Measurements from ENCODE around the gene KLK14. TPM values are rescaled to one million over a fixed set of nuclear protein-coding genes. Genes with fewer than 3 reads are reported as not detected.

The KLK14 gene
- total RNA-seq, 1 donor from 2014 or later = not detected

GRCh38 chr19:51122112-51122981 is 39.7 kb upstream of the KLK14 start:
- no peak for DNase-seq (ENCODE audit: low read depth)
- Histone ChIP-seq H3K36me3 (ENCODE audit: control insufficient read depth, insufficient read depth, low read length) (no peaks in the 10 kb centered on the region), H3K27me3 (ENCODE audit: control insufficient read depth, insufficient read depth, low read length) (no peaks in the 10 kb centered on the region), H3K4me3 (ENCODE audit: low read depth, low read length) (no peak overlapping the region)
- TF ChIP-seq CTCF (IDR thresholded peaks at IDR 0.05; ENCODE audit: insufficient read depth, low read length, poor library complexity, severe bottlenecking) = no peak

GRCh38 chr19:51121257-51121656 is 38.6 kb upstream of the KLK14 start:
- no peaks in the 10 kb centered on the region for H3K27me3 ChIP-seq (ENCODE audit: control insufficient read depth, insufficient read depth, low read length)
- no peak for DNase-seq (ENCODE audit: low read depth)
- TF ChIP-seq CTCF (IDR thresholded peaks at IDR 0.05; ENCODE audit: insufficient read depth, low read length, poor library complexity, severe bottlenecking) = no peak
- no peaks in the 10 kb centered on the region for H3K36me3 ChIP-seq (ENCODE audit: control insufficient read depth, insufficient read depth, low read length)
- H3K4me3 ChIP-seq (ENCODE audit: low read depth, low read length) = no peak overlapping the region

- Histone ChIP-seq H3K36me3 (ENCODE audit: control insufficient read depth, insufficient read depth, low read length) (no peaks in the 10 kb centered on the region), H3K27me3 (ENCODE audit: control insufficient read depth, insufficient read depth, low read length) (no peaks in the 10 kb centered on the region), H3K4me3 (ENCODE audit: low read depth, low read length) (no peak overlapping the region)
- TF ChIP-seq CTCF (IDR thresholded peaks at IDR 0.05; ENCODE audit: insufficient read depth, low read length, poor library complexity, severe bottlenecking) = no peak
- no peak for DNase-seq (ENCODE audit: low read depth)
These were observed 37.5 kb upstream of the KLK14 start for GRCh38 chr19:51120160-51120559.

GRCh38 chr19:51119611-51120010 is 36.9 kb upstream of the KLK14 start:
- H3K4me3 ChIP-seq (ENCODE audit: low read depth, low read length) = no peak overlapping the region
- no peaks in the 10 kb centered on the region for H3K27me3 ChIP-seq (ENCODE audit: control insufficient read depth, insufficient read depth, low read length)
- no peak for DNase-seq (ENCODE audit: low read depth)
- no peak for TF ChIP-seq CTCF (IDR thresholded peaks at IDR 0.05; ENCODE audit: insufficient read depth, low read length, poor library complexity, severe bottlenecking)
- H3K36me3 ChIP-seq (ENCODE audit: control insufficient read depth, insufficient read depth, low read length) = no peaks in the 10 kb centered on the region

GRCh38 chr19:51119101-51119500 is 36.4 kb upstream of the KLK14 start:
- no peaks in the 10 kb centered on the region for H3K27me3 ChIP-seq (ENCODE audit: control insufficient read depth, insufficient read depth, low read length)
- TF ChIP-seq CTCF (IDR thresholded peaks at IDR 0.05; ENCODE audit: insufficient read depth, low read length, poor library complexity, severe bottlenecking) = no peak
- no peaks in the 10 kb centered on the region for H3K36me3 ChIP-seq (ENCODE audit: control insufficient read depth, insufficient read depth, low read length)
- DNase-seq (ENCODE audit: low read depth) = no peak
- H3K4me3 ChIP-seq (ENCODE audit: low read depth, low read length) = no peak overlapping the region

All from kidney epithelial cell (primary cell).